Uterus (tissue), 4 donors: ENCODE data around the gene ZNF462. TPM values are rescaled to one million over a fixed set of nuclear protein-coding genes. Genes with fewer than 3 reads are reported as not detected.

Source experiments
- DNase-seq, 2 donors: peaks; one replicate each; pipeline ENCODE4 v3.0.0-alpha.2; 2019 to 2020
- H3K27ac ChIP-seq, 2 donors: fragments of 200-600 bp; sonication (generic); 1 replicate in 1 of 2; 2 replicates in 1 of 2; pipeline ENCODE4 v1.5.1; 2016 to 2018
- H3K27me3 ChIP-seq, 2 donors: fragments of 200-600 bp; sonication (generic); one replicate each; pipeline ENCODE4 v1.5.1; 2018 to 2019; ENCODE audit warnings: control low read depth in 1 of 2
- H3K36me3 ChIP-seq, 2 donors: fragments of 200-600 bp; sonication (generic); one replicate each; pipeline ENCODE4 v1.5.1; 2019; ENCODE audit warnings: control low read depth in 1 of 2
- H3K4me1 ChIP-seq, 2 donors: fragments of 200-600 bp; sonication (generic); one replicate each; pipeline ENCODE4 v1.5.1; 2018 to 2019; ENCODE audit warnings: control low read depth in 1 of 2
- H3K4me3 ChIP-seq, 2 donors: fragments of 200-600 bp; sonication (generic); 1 replicate in 1 of 2; 2 replicates in 1 of 2; pipeline ENCODE4 v1.5.1; 2018 to 2019; ENCODE audit warnings: mild to moderate bottlenecking in 1 of 2
- H3K9me3 ChIP-seq, 2 donors: fragments of 200-600 bp; sonication (generic); one replicate each; pipeline ENCODE4 v1.5.1; 2019; ENCODE audit warnings: control low read depth in 1 of 2
- CTCF ChIP-seq, 4 experiments: fragments of 200-600 bp in 2 of 4; fragments of 450-650 bp in 2 of 4; sonication (generic) in 2 of 4; IDR thresholded peaks; one replicate each; pipeline ENCODE4 v1.5.1; 2016 to 2019; ENCODE audit warnings: antibody characterized with exemption in 4 of 4, mild to moderate bottlenecking in 2 of 4, moderate library complexity in 1 of 4
- POLR2A ChIP-seq, 2 donors: fragments of 450-650 bp; IDR thresholded peaks; one replicate each; pipeline ENCODE4 v1.6.1; 2016; ENCODE audit warnings: antibody characterized with exemption in 2 of 2, mild to moderate bottlenecking in 1 of 2, moderate library complexity in 1 of 2
- intact Hi-C: fragments of 100-400 bp; cut with DNase I; formaldehyde crosslinking; loops from one replicate; pipeline ENCODE4 v1.15.1; 2023; ENCODE audit warnings: low total_unique reads
- total RNA-seq, 4 donors: library from RNA; depleted of rRNA in 3 of 4; stranded (reverse); fragments of >200 nt in 3 of 4; gene quantifications; one replicate each; pipeline versions ENCODE4 v1.1.0 to v1.2.4, GENCODE V29; 2014 to 2023
- donor health status: DM: yes; HTN: yes; CAD: no.

ZNF462 gene
- total RNA-seq, 4 donors from 2014 or later: 18.2 to 136 (median 60.1) TPM

DNA sequence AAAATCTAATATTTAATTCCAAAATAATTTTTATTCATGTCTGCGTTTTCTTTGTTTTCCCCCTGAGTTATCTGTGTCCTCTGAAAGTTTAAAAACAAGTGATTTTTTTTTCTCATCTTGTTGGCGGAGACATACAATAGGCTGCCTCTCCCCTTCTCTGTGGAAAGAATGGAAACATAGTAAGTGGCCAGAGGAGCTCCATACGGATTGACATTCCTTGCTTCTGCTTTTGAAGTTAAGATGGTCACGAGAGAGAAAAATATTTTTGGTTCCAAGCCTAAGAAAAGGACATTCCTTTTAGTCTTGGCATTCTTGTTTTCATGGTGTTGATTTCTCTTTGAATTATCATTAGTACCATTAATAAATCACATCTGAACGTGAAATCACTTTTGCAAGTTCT is 28.3 kb downstream of the ZNF462 start:
- H3K4me1 ChIP-seq: no peaks in the 10 kb centered on the region
- intact Hi-C loops: no loop called here

DNA sequence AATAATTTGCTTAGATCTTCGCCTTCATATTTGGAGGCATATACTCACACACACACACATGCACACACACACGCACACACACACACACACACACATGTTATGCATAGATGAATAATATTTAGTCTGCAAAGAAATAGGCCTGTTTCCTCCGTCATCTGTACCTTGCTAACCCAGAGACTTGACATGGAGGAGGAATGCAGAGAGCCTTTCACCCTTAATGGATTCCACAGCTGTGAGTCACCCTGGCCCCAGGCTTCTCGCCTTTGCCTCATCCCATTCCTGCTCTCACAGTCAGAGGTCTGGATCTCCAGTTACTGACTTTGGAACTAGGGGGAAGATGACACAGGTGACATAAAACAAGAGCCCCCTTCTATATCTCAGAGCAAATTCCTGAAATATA is 29.7 kb downstream of the ZNF462 start:
- H3K4me1 ChIP-seq: peaks cover 0 to under 1% of the 10 kb centered on the region in 2 donors
- TF ChIP-seq POLR2A (IDR thresholded peaks at IDR 0.05) (no peak), CTCF (IDR thresholded peaks at IDR 0.05) (no peak)
- intact Hi-C loops: no loop called here
- H3K4me3 ChIP-seq: no peak overlapping the region
- no peaks in the 10 kb centered on the region for H3K27me3 ChIP-seq
- H3K27ac ChIP-seq: peak overlapping the region in 1 of 2 donors; percentile 41
- H3K9me3 ChIP-seq: no peaks in the 10 kb centered on the region
- H3K36me3 ChIP-seq: no peaks in the 10 kb centered on the region
- DNase-seq: peak; percentile 46 to 60

More for the DNA sequence above, 28.3 kb downstream of the ZNF462 start:
- DNase-seq: no peak
- no peaks in the 10 kb centered on the region for H3K9me3 ChIP-seq
- no peaks in the 10 kb centered on the region for H3K36me3 ChIP-seq
- TF ChIP-seq POLR2A (IDR thresholded peaks at IDR 0.05): no peak
- TF ChIP-seq CTCF (IDR thresholded peaks at IDR 0.05): no peak
- no peak overlapping the region for H3K27ac ChIP-seq
- H3K27me3 ChIP-seq: no peaks in the 10 kb centered on the region
- H3K4me3 ChIP-seq: no peak overlapping the region

DNA sequence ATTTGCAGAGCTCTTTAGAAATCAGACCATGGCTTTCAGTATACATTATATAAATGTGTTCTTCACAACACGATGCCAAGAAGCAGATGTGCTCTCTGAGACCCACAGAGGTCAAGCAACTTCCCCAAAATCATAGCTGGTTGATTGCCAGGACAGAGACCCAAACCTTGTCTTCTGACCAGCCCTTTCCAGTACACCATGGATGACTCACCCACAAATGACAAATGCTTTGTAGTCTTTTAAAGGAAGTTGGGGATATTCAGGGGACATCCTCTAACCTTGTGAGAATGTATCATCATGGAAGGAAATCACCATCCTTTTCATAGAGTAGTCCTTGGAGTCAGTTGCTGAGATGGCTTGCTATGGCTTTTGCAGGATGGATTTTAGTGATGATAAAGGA is 30.1 kb downstream of the ZNF462 start:
- peaks cover 0 to 5% of the 10 kb centered on the region in 2 donors for H3K4me1 ChIP-seq
- H3K27me3 ChIP-seq: no peaks in the 10 kb centered on the region
- intact Hi-C loops: no loop called here
- TF ChIP-seq POLR2A (IDR thresholded peaks at IDR 0.05): no peak
- TF ChIP-seq CTCF (IDR thresholded peaks at IDR 0.05): no peak
- no peaks in the 10 kb centered on the region for H3K36me3 ChIP-seq
- H3K27ac ChIP-seq: peak overlapping the region in 1 of 2 donors; percentile 41
- H3K4me3 ChIP-seq: no peak overlapping the region
- no peak for DNase-seq
- no peaks in the 10 kb centered on the region for H3K9me3 ChIP-seq

DNA sequence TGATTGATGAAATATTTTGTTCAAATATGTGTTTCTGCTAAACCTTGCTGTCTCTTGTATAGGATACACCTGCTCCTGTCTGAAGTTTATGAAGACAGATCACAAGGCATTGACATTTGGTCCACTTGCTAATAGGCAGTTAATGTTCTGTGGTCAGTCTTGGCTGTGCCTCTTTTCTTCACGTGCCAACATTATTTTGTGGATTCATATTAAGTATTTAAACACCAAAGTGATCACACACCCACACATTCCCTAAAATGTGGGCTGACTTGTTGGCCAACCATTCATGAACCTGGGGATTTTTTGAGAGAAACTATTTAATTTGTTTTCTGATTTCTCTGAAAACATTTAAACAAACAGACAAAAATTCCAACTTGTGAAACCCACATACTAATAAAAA is 33.7 kb downstream of the ZNF462 start:
- no peak for DNase-seq
- Histone ChIP-seq H3K9me3 (no peaks in the 10 kb centered on the region), H3K27ac (peak overlapping the region; percentile 39 to 69), H3K36me3 (no peaks in the 10 kb centered on the region), H3K4me3 (no peak overlapping the region), H3K4me1 (peaks cover 0 to 7% of the 10 kb centered on the region in 2 donors), H3K27me3 (no peaks in the 10 kb centered on the region)
- intact Hi-C loops: no loop called here
- no peak for TF ChIP-seq POLR2A (IDR thresholded peaks at IDR 0.05)
- no peak for TF ChIP-seq CTCF (IDR thresholded peaks at IDR 0.05)

DNA sequence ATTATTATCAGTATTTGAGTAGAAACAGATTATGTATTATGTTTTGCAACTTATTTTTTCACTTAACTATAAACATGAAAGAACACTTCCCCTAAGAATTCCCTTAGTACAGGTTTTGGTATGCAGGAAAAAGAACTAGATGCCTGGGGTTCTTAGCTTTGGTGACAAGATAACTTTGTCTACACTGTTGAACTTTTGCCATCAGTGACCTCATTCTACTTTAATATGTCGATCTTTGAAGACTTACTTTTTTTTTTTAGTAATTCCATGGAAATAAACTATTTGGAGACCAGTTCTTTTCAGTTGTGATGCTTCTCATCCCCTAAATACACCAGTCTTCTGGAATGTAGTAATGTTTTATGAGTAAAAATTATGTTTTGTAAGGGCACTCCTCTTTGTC is 34.3 kb downstream of the ZNF462 start:
- intact Hi-C loops: no loop called here
- Histone ChIP-seq H3K4me3 (no peak overlapping the region), H3K27ac (peak overlapping the region; percentile 39 to 69), H3K9me3 (no peaks in the 10 kb centered on the region), H3K27me3 (no peaks in the 10 kb centered on the region), H3K36me3 (no peaks in the 10 kb centered on the region), H3K4me1 (peaks cover 0 to 7% of the 10 kb centered on the region in 2 donors)
- DNase-seq: no peak
- TF ChIP-seq CTCF (IDR thresholded peaks at IDR 0.05) (no peak), POLR2A (IDR thresholded peaks at IDR 0.05) (no peak)
